Neuronal stem cell (in vitro differentiated cells): Measurements from ENCODE around the gene FJX1.

Experiments used
- DNase-seq: peaks from one replicate; pipeline ENCODE4 v3.0.0-alpha.2; 2013; ENCODE audit warnings: low spot score
- H2AFZ ChIP-seq: one replicate; pipeline ENCODE4 v1.6.1; 2013; ENCODE audit warnings: mild to moderate bottlenecking, low read length, inconsistent platforms
- H2AK5ac ChIP-seq: 2 replicates; pipeline ENCODE4 v1.6.1; 2013; ENCODE audit warnings: low read depth, mild to moderate bottlenecking, inconsistent platforms, low read length, moderate library complexity, mixed read lengths
- H2BK120ac ChIP-seq: 2 replicates; pipeline ENCODE4 v1.6.1; 2013; ENCODE audit warnings: low read depth, mild to moderate bottlenecking, inconsistent platforms, low read length, moderate library complexity, mixed read lengths
- H2BK12ac ChIP-seq: one replicate; pipeline ENCODE4 v1.6.1; 2013; ENCODE audit warnings: low read length, inconsistent platforms
- H2BK15ac ChIP-seq: 2 replicates; pipeline ENCODE4 v1.6.1; 2013; ENCODE audit warnings: mild to moderate bottlenecking, low read length, inconsistent platforms, mixed read lengths
- H2BK5ac ChIP-seq: one replicate; pipeline ENCODE4 v1.6.1; 2013; ENCODE audit warnings: inconsistent platforms, mild to moderate bottlenecking, low read length, moderate library complexity
- H3K14ac ChIP-seq: one replicate; pipeline ENCODE4 v1.6.1; 2013; ENCODE audit warnings: low read length, inconsistent platforms
- H3K18ac ChIP-seq: 2 replicates; pipeline ENCODE4 v1.6.1; 2013; ENCODE audit warnings: low read length, inconsistent platforms
- H3K23ac ChIP-seq: 2 replicates; pipeline ENCODE4 v1.6.1; 2013; ENCODE audit warnings: low read depth, mild to moderate bottlenecking, mixed read lengths, low read length, inconsistent platforms; ENCODE audit not compliant: poor library complexity
- H3K27ac ChIP-seq: replicated peaks from 3 replicates; pipeline ENCODE4 v1.5.1; 2013; ENCODE audit warnings: low read length, inconsistent platforms
- H3K27me3 ChIP-seq, 3 experiments: 2 replicates each; pipeline ENCODE4 v1.6.1; 2013; ENCODE audit warnings: low read length in 3 of 3, mild to moderate bottlenecking in 2 of 3, inconsistent platforms in 1 of 3, low read depth in 1 of 3, mixed read lengths in 1 of 3, moderate library complexity in 1 of 3; ENCODE audit not compliant: control insufficient read depth in 3 of 3, insufficient read depth in 3 of 3
- H3K36me3 ChIP-seq, 2 donors: replicated peaks in 1 of 2; 2 replicates each; pipeline ENCODE4 v1.6.1; 2013; ENCODE audit warnings: low read length in 2 of 2; ENCODE audit not compliant: control insufficient read depth in 2 of 2, insufficient read depth in 2 of 2
- H3K4ac ChIP-seq: 2 replicates; pipeline ENCODE4 v1.6.1; 2013; ENCODE audit warnings: inconsistent platforms, mild to moderate bottlenecking, low read length, moderate library complexity
- H3K4me1 ChIP-seq, 2 donors: 1 replicate in 1 of 2; 2 replicates in 1 of 2; pipeline ENCODE4 v1.6.1; 2013; ENCODE audit warnings: low read length in 2 of 2, low read depth in 1 of 2; ENCODE audit not compliant: control insufficient read depth in 2 of 2, insufficient read depth in 1 of 2
- H3K4me2 ChIP-seq: one replicate; pipeline ENCODE4 v1.6.1; 2013; ENCODE audit warnings: mild to moderate bottlenecking, low read length, inconsistent platforms; ENCODE audit not compliant: insufficient read depth, poor library complexity, severe bottlenecking
- H3K4me3 ChIP-seq, 2 donors: 2 replicates each; pipeline ENCODE4 v1.5.1; 2013; ENCODE audit warnings: low read length in 2 of 2, mild to moderate bottlenecking in 2 of 2, inconsistent platforms in 1 of 2, moderate library complexity in 1 of 2
- H3K79me1 ChIP-seq: one replicate; pipeline ENCODE4 v1.6.1; 2013; ENCODE audit warnings: low read depth, mild to moderate bottlenecking, inconsistent platforms, low read length, moderate library complexity
- H3K9ac ChIP-seq: one replicate; pipeline ENCODE4 v1.6.1; 2013; ENCODE audit warnings: mild to moderate bottlenecking, low read depth, low read length, inconsistent platforms; ENCODE audit not compliant: poor library complexity
- H3K9me3 ChIP-seq, 2 donors: replicated peaks in 1 of 2; 2 replicates each; pipeline versions ENCODE3 to v1.6.1; 2013; ENCODE audit warnings: low read length in 2 of 2, mild to moderate bottlenecking in 2 of 2, inconsistent platforms in 1 of 2, low read depth in 1 of 2, mixed read lengths in 1 of 2, moderate library complexity in 1 of 2; ENCODE audit not compliant: control insufficient read depth in 2 of 2, insufficient read depth in 1 of 2
- H4K8ac ChIP-seq: one replicate; pipeline ENCODE4 v1.6.1; 2013; ENCODE audit warnings: low read depth, mild to moderate bottlenecking, inconsistent platforms, low read length, moderate library complexity
- H4K91ac ChIP-seq: one replicate; pipeline ENCODE4 v1.6.1; 2013; ENCODE audit warnings: low read length, low read depth, mild to moderate bottlenecking, inconsistent platforms; ENCODE audit not compliant: poor library complexity
- WGBS, 2 donors: extraction: QIAGEN DNeasy Blood & Tissue Kit; methylation state at CpG; one replicate each; pipeline ENCODE4 v1.1.7; 2013; ENCODE audit warnings: missing lambda C conversion rate in 2 of 2, mixed read lengths in 1 of 2; ENCODE audit not compliant: insufficient read length in 2 of 2, insufficient replicate concordance in 1 of 2; ENCODE audit errors: extremely low coverage in 2 of 2; 5-methylcytosine and 5-hydroxymethylcytosine counted together

The FJX1 gene

DNA sequence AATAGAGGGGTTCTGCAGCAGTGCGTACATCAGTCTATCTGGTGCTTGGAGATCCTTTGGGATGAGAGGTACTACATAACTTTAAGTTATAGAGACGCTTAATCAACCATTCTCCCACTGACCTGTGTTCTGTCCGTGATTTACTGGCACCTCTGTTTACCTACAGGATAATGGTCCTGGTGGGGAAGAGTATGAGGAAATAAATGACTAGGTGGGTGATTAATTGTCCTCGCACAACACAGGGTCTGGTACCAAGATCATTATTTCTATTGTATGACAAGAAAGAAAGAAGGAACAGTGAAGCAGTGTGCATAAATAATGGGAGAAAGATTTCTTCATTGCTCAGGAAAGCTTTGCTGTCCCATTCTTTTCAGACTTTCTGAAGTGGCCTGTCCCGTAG is 32.8 kb upstream of the FJX1 start:
- Histone ChIP-seq H2AFZ (no peak overlapping the region), H2BK15ac (no peak overlapping the region), H2BK5ac (no peak overlapping the region), H2AK5ac (no peak overlapping the region), H3K27ac (no peak overlapping the region), H3K9ac (no peak overlapping the region), H3K27me3 (peaks cover 0 to 7% (median 0%) of the 10 kb centered on the region in 3 experiments), H3K23ac (no peak overlapping the region), H3K9me3 (no peaks in the 10 kb centered on the region), H3K4me2 (no peak overlapping the region), H3K14ac (no peak overlapping the region), H4K91ac (no peak overlapping the region), H3K18ac (no peak overlapping the region), H2BK120ac (no peak overlapping the region), H3K4me1 (peaks cover 0 to 6% of the 10 kb centered on the region in 2 donors), H3K36me3 (no peaks in the 10 kb centered on the region), H2BK12ac (no peak overlapping the region), H3K4ac (no peak overlapping the region), H3K4me3 (no peak overlapping the region), H3K79me1 (no peaks in the 10 kb centered on the region), H4K8ac (no peak overlapping the region)
- DNase-seq: no peak
- WGBS, 2 donors: no CpG with 5 or more reads among the region's 5 CpGs

- no peak overlapping the region for H2BK15ac ChIP-seq
- no peaks in the 10 kb centered on the region for H3K79me1 ChIP-seq
- no peak overlapping the region for H3K4ac ChIP-seq
- no peak overlapping the region for H2BK12ac ChIP-seq
- H2BK5ac ChIP-seq: no peak overlapping the region
- no peak overlapping the region for H2AK5ac ChIP-seq
- H3K9ac ChIP-seq: no peak overlapping the region
- H3K18ac ChIP-seq: no peak overlapping the region
- H4K8ac ChIP-seq: no peak overlapping the region
- no CpG with 5 or more reads among the region's 3 CpGs for WGBS, 2 donors
- H3K4me1 ChIP-seq: peaks cover 0 to 6% of the 10 kb centered on the region in 2 donors
- H3K27ac ChIP-seq: no peak overlapping the region
- H2BK120ac ChIP-seq: no peak overlapping the region
- no peak overlapping the region for H2AFZ ChIP-seq
- no peak overlapping the region for H3K4me3 ChIP-seq
- no peak overlapping the region for H3K4me2 ChIP-seq
- H3K9me3 ChIP-seq: no peaks in the 10 kb centered on the region
- H4K91ac ChIP-seq: no peak overlapping the region
- H3K14ac ChIP-seq: no peak overlapping the region
- no peak overlapping the region for H3K23ac ChIP-seq
- no peak for DNase-seq
- peaks cover 0 to 9% (median 0%) of the 10 kb centered on the region in 3 experiments for H3K27me3 ChIP-seq
- no peaks in the 10 kb centered on the region for H3K36me3 ChIP-seq
These were observed 32.0 kb upstream of the FJX1 start for GRCh38 chr11:35586222-35586621.

GRCh38 chr11:35587972-35588371 is 30.3 kb upstream of the FJX1 start:
- no peak overlapping the region for H3K4me3 ChIP-seq
- no CpG with 5 or more reads among the region's 3 CpGs for WGBS, 2 donors
- no peaks in the 10 kb centered on the region for H3K36me3 ChIP-seq
- H3K4ac ChIP-seq: no peak overlapping the region
- H3K18ac ChIP-seq: no peak overlapping the region
- no peak for DNase-seq
- no peak overlapping the region for H4K8ac ChIP-seq
- no peaks in the 10 kb centered on the region for H3K79me1 ChIP-seq
- H2BK15ac ChIP-seq: no peak overlapping the region
- no peak overlapping the region for H3K14ac ChIP-seq
- H2AK5ac ChIP-seq: no peak overlapping the region
- H3K9ac ChIP-seq: no peak overlapping the region
- H3K4me1 ChIP-seq: peaks cover 0 to 6% of the 10 kb centered on the region in 2 donors
- H2BK120ac ChIP-seq: no peak overlapping the region
- H3K27ac ChIP-seq: no peak overlapping the region
- H3K4me2 ChIP-seq: no peak overlapping the region
- H3K9me3 ChIP-seq: no peaks in the 10 kb centered on the region
- H4K91ac ChIP-seq: no peak overlapping the region
- H2AFZ ChIP-seq: no peak overlapping the region
- peaks cover 0 to 9% (median 0%) of the 10 kb centered on the region in 3 experiments for H3K27me3 ChIP-seq
- no peak overlapping the region for H2BK12ac ChIP-seq
- H3K23ac ChIP-seq: no peak overlapping the region
- H2BK5ac ChIP-seq: no peak overlapping the region

DNA sequence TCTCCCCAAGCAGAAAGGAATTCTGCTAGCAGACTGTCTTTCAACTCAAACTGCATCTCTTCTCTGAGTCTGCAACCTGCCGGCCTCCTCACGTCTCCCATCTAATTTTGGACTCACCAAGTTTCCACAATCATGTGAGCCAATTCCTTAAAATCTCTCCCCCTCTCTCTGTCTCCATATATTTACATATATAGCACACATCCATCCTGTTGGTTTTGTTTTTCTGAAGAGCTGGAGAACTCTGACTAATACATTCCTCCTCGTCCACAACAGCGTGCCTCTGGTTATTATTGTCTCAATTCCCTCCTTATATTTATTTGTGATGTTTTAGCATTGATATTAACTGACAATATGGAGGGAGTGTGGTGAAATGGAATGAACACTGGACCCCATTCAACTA is 29.6 kb upstream of the FJX1 start:
- no peaks in the 10 kb centered on the region for H3K79me1 ChIP-seq
- no peak overlapping the region for H2BK5ac ChIP-seq
- H3K4me3 ChIP-seq: no peak overlapping the region
- no peaks in the 10 kb centered on the region for H3K36me3 ChIP-seq
- H2BK15ac ChIP-seq: no peak overlapping the region
- H3K4ac ChIP-seq: no peak overlapping the region
- H3K18ac ChIP-seq: no peak overlapping the region
- H3K9ac ChIP-seq: no peak overlapping the region
- H4K8ac ChIP-seq: no peak overlapping the region
- WGBS, 2 donors: no CpG with 5 or more reads among the region's 4 CpGs
- H4K91ac ChIP-seq: no peak overlapping the region
- DNase-seq: no peak
- H3K14ac ChIP-seq: no peak overlapping the region
- H3K27ac ChIP-seq: no peak overlapping the region
- no peaks in the 10 kb centered on the region for H3K9me3 ChIP-seq
- H3K4me1 ChIP-seq: peaks cover 0 to 6% of the 10 kb centered on the region in 2 donors
- no peak overlapping the region for H2AK5ac ChIP-seq
- H3K4me2 ChIP-seq: no peak overlapping the region
- no peak overlapping the region for H3K23ac ChIP-seq
- no peak overlapping the region for H2AFZ ChIP-seq
- no peak overlapping the region for H2BK12ac ChIP-seq
- H3K27me3 ChIP-seq: peaks cover 0 to 9% (median 0%) of the 10 kb centered on the region in 3 experiments
- no peak overlapping the region for H2BK120ac ChIP-seq
